Right atrium auricular region (tissue), 2 donors: ENCODE results near the gene ZDHHC1. TPM values are rescaled to one million over a fixed set of nuclear protein-coding genes. Genes with fewer than 3 reads are reported as not detected.

Experiments used
- DNase-seq: peaks from one replicate; pipeline ENCODE4 v3.0.0-alpha.2; 2019; ENCODE audit warnings: low spot score
- H3K27ac ChIP-seq, 2 donors: fragments of 200-600 bp; sonication (generic); 1 replicate in 1 of 2; 2 replicates in 1 of 2; pipeline ENCODE4 v1.5.1; 2016 to 2019
- H3K27me3 ChIP-seq, 2 donors: fragments of 200-600 bp; sonication (generic); one replicate each; pipeline versions ENCODE4 v1.5.1 to v1.6.0; 2017 to 2019
- H3K36me3 ChIP-seq: fragments of 200-600 bp; sonication (generic); one replicate; pipeline ENCODE4 v1.5.1; 2016
- H3K4me1 ChIP-seq, 2 donors: fragments of 200-600 bp; sonication (generic); one replicate each; pipeline versions ENCODE4 v1.5.1 to v1.6.0; 2017 to 2019
- H3K4me3 ChIP-seq, 2 donors: fragments of 200-600 bp; sonication (generic); 1 replicate in 1 of 2; 2 replicates in 1 of 2; pipeline ENCODE4 v1.5.1; 2017 to 2019; ENCODE audit warnings: mild to moderate bottlenecking in 1 of 2, moderate library complexity in 1 of 2
- H3K9me3 ChIP-seq, 2 donors: fragments of 200-600 bp; sonication (generic); one replicate each; pipeline ENCODE4 v1.5.1; 2019
- CTCF ChIP-seq, 2 donors: fragments of 200-600 bp; sonication (generic); IDR thresholded peaks; one replicate each; pipeline ENCODE4 v1.5.1; 2019; ENCODE audit warnings: antibody characterized with exemption in 2 of 2
- total RNA-seq, 2 donors: library from RNA; depleted of rRNA; stranded (reverse); fragments of >200 nt; gene quantifications; one replicate each; pipeline ENCODE4 v1.1.0, GENCODE V29; 2016

ZDHHC1 gene
- total RNA-seq, 2 donors from 2014 or later = 8.9 to 11.8 TPM

DNA sequence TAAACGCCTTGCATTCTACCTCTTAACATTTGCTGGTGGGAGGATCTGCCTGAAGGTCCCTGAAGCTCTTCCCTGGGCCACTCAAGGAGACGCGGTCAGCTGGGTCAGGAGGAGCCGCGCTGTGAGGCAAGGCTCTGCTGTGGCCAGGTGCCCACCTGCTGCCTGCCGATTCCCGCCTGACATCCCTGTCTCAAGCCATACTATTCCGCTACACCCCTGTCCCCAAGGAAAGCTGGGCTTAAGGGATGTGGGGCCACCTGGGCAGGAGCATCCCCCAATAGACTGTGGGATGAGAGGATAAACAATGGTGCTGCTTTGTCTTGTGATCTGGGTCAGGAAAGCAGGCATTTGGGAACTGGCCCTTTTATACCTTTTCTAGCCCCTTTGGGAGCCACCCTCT, 28.1 kb downstream of the ZDHHC1 start:
- peak; percentile 42 for DNase-seq
- peaks cover 0 to 41% of the 10 kb centered on the region in 2 donors for H3K4me1 ChIP-seq
- H3K9me3 ChIP-seq = no peaks in the 10 kb centered on the region
- no peak overlapping the region for H3K4me3 ChIP-seq
- H3K36me3 ChIP-seq = no peaks in the 10 kb centered on the region
- no peaks in the 10 kb centered on the region for H3K27me3 ChIP-seq
- H3K27ac ChIP-seq = no peak overlapping the region
- no peak for TF ChIP-seq CTCF (IDR thresholded peaks at IDR 0.05)

- Histone ChIP-seq H3K27me3 (no peaks in the 10 kb centered on the region), H3K4me3 (no peak overlapping the region), H3K27ac (no peak overlapping the region), H3K9me3 (no peaks in the 10 kb centered on the region), H3K36me3 (no peaks in the 10 kb centered on the region), H3K4me1 (peaks cover 0 to 35% of the 10 kb centered on the region in 2 donors)
- no peak for TF ChIP-seq CTCF (IDR thresholded peaks at IDR 0.05)
- peak; percentile 42 for DNase-seq
Measured at GRCh38 chr16:67387479-67388079, 28.7 kb downstream of the ZDHHC1 start.

DNA sequence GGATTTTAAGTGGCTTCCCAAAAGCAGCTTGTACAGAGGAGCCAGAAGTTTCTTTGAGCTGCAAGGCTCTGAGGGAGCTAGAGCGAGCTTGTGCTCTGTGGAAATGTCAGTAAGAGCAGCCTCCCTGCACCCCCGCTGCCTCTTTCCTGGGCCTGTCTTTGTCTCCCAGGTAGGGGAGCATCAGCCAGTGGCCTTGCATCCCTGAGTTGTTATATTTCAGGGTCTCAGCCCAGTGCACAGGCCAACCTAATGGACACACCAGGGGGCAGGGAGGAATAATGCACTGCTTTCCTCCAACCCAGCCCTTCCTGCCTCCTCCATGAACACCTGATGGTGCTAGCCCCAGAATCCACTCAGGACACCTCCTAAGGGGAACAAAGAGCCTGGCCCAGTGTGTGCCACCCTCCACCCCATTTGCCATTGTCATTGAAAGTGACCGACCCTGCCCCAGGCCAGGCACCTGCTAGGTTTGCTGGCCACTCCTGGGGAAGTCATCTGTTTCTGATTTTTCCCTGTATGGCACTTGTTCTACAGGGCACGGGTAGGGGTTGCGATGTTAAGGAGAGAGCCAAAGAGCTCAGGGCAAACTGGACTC, 29.3 kb downstream of the ZDHHC1 start:
- Histone ChIP-seq H3K4me1 (peaks cover 0 to 29% of the 10 kb centered on the region in 2 donors), H3K27ac (no peak overlapping the region), H3K36me3 (no peaks in the 10 kb centered on the region), H3K27me3 (no peaks in the 10 kb centered on the region), H3K9me3 (no peaks in the 10 kb centered on the region), H3K4me3 (no peak overlapping the region)
- TF ChIP-seq CTCF (IDR thresholded peaks at IDR 0.05) = no peak
- no peak for DNase-seq

DNA sequence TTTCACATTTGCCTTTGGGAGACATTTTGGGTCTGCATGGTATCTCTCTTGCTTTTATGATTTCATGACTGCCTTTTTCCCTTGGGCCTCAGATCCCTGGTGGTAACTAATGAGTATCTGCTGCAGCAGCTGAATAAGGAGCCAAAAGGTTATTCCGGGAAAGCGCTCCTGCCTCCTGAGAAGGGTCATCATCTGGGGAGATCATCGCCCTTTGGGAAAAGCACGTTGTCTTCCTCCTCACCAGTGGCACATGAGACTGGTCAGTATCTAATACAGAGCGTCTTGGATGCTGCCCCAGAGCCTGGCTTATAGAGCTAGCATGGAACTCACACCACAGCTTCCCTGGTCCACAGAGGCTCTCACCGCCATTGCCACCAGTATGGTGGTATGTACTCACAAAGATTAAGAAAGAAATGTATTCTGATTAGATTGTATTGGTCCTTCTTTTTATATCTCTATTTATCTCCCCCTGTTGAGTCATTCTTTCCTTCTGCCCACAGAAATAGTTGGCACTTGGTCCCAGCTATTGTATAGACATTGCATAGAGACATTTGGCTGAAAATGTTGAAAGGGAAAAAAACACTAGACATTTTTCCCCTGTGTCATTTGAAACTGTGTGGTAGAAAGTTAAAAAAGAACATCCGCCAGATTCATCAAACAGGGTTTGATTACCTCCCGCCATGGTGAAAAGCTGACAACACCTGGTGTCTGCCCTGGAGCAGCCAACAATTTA, 31.3 kb downstream of the ZDHHC1 start:
- peaks cover 0 to 9% of the 10 kb centered on the region in 2 donors for H3K4me1 ChIP-seq
- H3K4me3 ChIP-seq = no peak overlapping the region
- H3K27me3 ChIP-seq = no peaks in the 10 kb centered on the region
- no peaks in the 10 kb centered on the region for H3K9me3 ChIP-seq
- no peak for DNase-seq
- TF ChIP-seq CTCF (IDR thresholded peaks at IDR 0.05) = no peak
- H3K36me3 ChIP-seq = no peaks in the 10 kb centered on the region
- no peak overlapping the region for H3K27ac ChIP-seq

DNA sequence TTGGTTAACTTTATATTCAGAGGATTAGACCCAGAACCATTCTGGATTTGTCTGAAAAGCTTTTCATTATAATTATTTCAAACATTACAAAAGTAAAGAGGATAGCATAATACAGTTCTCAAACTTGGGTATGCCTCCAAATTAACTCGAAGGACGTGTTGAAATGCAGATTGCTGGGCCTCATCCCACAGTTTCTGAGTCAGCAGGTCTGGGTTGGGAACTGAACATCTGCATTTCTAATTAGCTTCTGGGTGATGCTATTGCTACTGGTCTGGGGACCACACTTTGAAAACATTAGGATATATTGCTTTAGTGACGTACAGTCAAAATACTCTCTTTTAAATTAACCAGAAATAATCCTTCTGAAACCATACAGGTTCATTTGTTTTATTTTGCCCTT, 33.0 kb downstream of the ZDHHC1 start:
- Histone ChIP-seq H3K27ac (no peak overlapping the region), H3K27me3 (no peaks in the 10 kb centered on the region), H3K36me3 (no peaks in the 10 kb centered on the region), H3K9me3 (no peaks in the 10 kb centered on the region), H3K4me3 (no peak overlapping the region), H3K4me1 (no peaks in the 10 kb centered on the region)
- DNase-seq = no peak
- TF ChIP-seq CTCF (IDR thresholded peaks at IDR 0.05) = no peak
